Pancreas (tissue), 10 donors: ENCODE measurements around the gene GRIN2A. TPM values are rescaled to one million over a fixed set of nuclear protein-coding genes. Genes with fewer than 3 reads are reported as not detected.

Experiments
- ATAC-seq, 4 donors: fragments of 200-7000 bp; cut with Tn5 transposase; one replicate each; pipeline versions ENCODE4 v1.8.0 to v1.9.1; 2020; ENCODE audit warnings: mild to moderate bottlenecking in 4 of 4, moderate library complexity in 4 of 4
- DNase-seq, 6 donors: peaks; one replicate each; pipeline ENCODE4 v3.0.0-alpha.2; 2020
- FAIRE-seq: peaks from 2 replicates; lab custom pipeline; 2012; peaks lifted over from hg19 to GRCh38; lab: Jason Lieb, UNC
- H3K27ac ChIP-seq, 4 donors: fragments of 200-600 bp; sonication (generic); 1 replicate in 3 of 4; 2 replicates in 1 of 4; pipeline versions ENCODE4 v1.5.0 to v1.8.0; 2020
- H3K27me3 ChIP-seq, 4 donors: fragments of 200-600 bp; one replicate each; pipeline ENCODE4 v1.8.0; 2021
- H3K36me3 ChIP-seq, 3 donors: fragments of 200-600 bp; sonication (generic) in 1 of 3; one replicate each; pipeline versions ENCODE4 v1.5.0 to v1.8.0; 2020 to 2021
- H3K4me1 ChIP-seq, 3 donors: fragments of 200-600 bp; one replicate each; pipeline ENCODE4 v1.8.0; 2021
- H3K4me3 ChIP-seq, 4 donors: fragments of 200-600 bp; sonication (generic) in 2 of 4; one replicate each; pipeline versions ENCODE4 v1.5.0 to v1.8.0; 2020 to 2021
- H3K9me3 ChIP-seq, 4 donors: fragments of 200-600 bp; one replicate each; pipeline ENCODE4 v1.8.0; 2021
- WGBS, 2 donors: extraction: QIAGEN DNeasy Blood & Tissue Kit; methylation state at CpG; one replicate each; pipeline ENCODE4 v1.1.7; 2013; 5-methylcytosine and 5-hydroxymethylcytosine counted together
- intact Hi-C, 3 donors: fragments of 100-400 bp; cut with DNase I; formaldehyde crosslinking; loops; one replicate each; pipeline versions ENCODE4 v1.11.1 to v1.14.2; 2022
- polyA plus RNA-seq, 2 donors: library from polyadenylated mRNA; stranded (reverse); fragments of 200-250 nt; gene quantifications; one replicate each; pipeline ENCODE4 v1.2.3, GENCODE V29; 2013
- total RNA-seq, 6 donors: library from RNA; stranded (reverse); fragmentation: NEBNext Ultra II Directional in 4 of 6; extraction: Animal tissue kit (Norgen Biotek cat#: 25700) in 4 of 6; gene quantifications; one replicate each; pipeline versions ENCODE4 v1.2.1 to v1.2.4, GENCODE V29; 2021 to 2023
- TF ChIP-seq, protein P1 (sequence below), 4 donors: fragments of 200-600 bp; sonication (generic) in 3 of 4; IDR thresholded peaks; one replicate each; pipeline versions ENCODE4 v1.5.0 to v1.8.0; 2021; ENCODE audit warnings: antibody characterized with exemption in 4 of 4
- donor health status: healthy with polysubstance abuse.
- donor health status: DM: no; HTN: no; CAD: no; lungs with moderate emphysema.
- donor health status: DM: no; HTN: no; CAD: no.
- donor health status: control.
- donor health status: control.
- donor health status: Bipolar disorder and iron deficiency.
- donor health status: DM: yes; HTN: yes; CAD: no.
- donor health status: DM: no; HTN: no; CAD: no.
- donor health status: DM: no; HTN: no; CAD: no.
- donor health status: DM: yes; HTN: yes; CAD: no.

GRIN2A gene
- total and polyA plus RNA-seq, 8 donors: 0.09 to 2.2 (median 0.32) TPM

DNA sequence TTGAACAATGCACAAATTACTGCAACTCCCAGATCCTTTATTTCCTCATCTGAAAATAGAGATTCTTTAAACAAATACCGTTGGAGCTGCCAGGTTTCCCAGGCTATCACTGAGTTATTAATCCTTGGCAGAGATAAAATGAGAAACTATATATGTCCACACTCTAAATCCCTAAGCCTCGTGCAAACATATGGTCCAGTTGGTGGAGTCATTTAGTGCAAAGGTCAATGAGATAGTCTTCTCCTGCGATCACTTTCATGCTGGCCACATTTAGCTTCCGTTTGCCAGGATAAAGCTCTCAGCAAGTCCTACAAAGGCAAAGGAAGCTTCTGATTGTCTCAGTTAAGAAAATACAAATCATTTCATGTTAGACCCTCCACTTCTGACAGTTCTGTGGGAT lies 11.0 kb downstream of the GRIN2A start:
- no peaks in the 10 kb centered on the region for H3K4me1 ChIP-seq
- H3K4me3 ChIP-seq: no peak overlapping the region
- H3K27me3 ChIP-seq: no peaks in the 10 kb centered on the region
- no peaks in the 10 kb centered on the region for H3K9me3 ChIP-seq
- ATAC-seq (no peak), FAIRE-seq (no peak), DNase-seq (no peak)
- WGBS, 2 donors: 10 to 28% methylated on average over 4 of the region's 4 CpGs
- TF ChIP-seq, protein P1, sequence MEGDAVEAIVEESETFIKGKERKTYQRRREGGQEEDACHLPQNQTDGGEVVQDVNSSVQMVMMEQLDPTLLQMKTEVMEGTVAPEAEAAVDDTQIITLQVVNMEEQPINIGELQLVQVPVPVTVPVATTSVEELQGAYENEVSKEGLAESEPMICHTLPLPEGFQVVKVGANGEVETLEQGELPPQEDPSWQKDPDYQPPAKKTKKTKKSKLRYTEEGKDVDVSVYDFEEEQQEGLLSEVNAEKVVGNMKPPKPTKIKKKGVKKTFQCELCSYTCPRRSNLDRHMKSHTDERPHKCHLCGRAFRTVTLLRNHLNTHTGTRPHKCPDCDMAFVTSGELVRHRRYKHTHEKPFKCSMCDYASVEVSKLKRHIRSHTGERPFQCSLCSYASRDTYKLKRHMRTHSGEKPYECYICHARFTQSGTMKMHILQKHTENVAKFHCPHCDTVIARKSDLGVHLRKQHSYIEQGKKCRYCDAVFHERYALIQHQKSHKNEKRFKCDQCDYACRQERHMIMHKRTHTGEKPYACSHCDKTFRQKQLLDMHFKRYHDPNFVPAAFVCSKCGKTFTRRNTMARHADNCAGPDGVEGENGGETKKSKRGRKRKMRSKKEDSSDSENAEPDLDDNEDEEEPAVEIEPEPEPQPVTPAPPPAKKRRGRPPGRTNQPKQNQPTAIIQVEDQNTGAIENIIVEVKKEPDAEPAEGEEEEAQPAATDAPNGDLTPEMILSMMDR (IDR thresholded peaks at IDR 0.05): no peak
- no peak overlapping the region for H3K27ac ChIP-seq
- intact Hi-C loops: no loop called here
- H3K36me3 ChIP-seq: no peaks in the 10 kb centered on the region

DNA sequence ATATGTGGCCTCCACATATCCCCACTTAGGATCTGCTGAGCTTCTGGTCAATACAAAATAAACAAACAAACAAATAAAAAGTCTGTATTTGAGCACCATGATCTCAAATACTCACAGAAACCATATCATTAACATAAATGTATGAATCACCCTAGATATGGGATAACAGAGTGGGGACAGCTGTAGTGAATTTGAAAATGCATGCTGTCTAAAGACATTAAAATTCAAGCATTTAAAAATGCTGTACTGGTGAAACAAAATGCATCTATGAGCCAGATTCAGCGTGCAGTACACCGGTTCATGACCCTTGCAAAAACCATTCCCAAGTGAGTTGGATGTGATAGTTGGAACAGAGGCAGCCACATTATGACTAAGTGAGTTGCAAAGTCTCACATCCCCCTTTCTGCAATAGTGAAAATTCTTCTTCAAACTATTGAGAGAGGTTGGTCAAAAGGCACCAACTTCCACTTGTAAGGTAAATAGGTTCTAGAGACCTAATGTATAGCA lies 12.3 kb downstream of the GRIN2A start:
- FAIRE-seq: no peak
- 82 to 89% methylated on average over 2 of the region's 2 CpGs for WGBS, 2 donors
- no peak overlapping the region for H3K4me3 ChIP-seq
- intact Hi-C loops: no loop called here
- no peak overlapping the region for H3K27ac ChIP-seq
- TF ChIP-seq, protein P1 (IDR thresholded peaks at IDR 0.05): no peak
- no peaks in the 10 kb centered on the region for H3K27me3 ChIP-seq
- H3K36me3 ChIP-seq: no peaks in the 10 kb centered on the region
- no peak for DNase-seq
- H3K9me3 ChIP-seq: no peaks in the 10 kb centered on the region
- no peak for ATAC-seq
- H3K4me1 ChIP-seq: no peaks in the 10 kb centered on the region

DNA sequence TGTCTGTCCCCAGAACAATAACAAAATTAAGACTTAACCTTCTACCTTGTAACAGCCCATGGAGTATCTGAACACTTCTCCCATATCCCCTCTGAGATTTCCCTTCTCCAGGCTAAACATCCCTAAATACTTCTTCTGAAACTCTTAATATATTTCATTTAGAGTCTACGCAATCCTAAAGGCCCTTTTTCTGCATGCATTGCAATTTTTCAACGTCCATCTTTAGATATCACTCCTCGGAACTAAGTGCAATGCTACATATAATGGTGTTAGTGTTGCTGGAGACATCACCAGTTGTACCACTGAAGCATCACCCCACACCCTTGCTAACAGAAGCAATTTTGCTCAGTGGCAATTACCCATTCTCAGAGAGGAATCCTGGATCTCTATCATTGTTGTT lies 13.2 kb downstream of the GRIN2A start:
- intact Hi-C loops: no loop called here
- WGBS, 2 donors: 79 to 88% methylated on average over 3 of the region's 3 CpGs
- Histone ChIP-seq H3K27me3 (no peaks in the 10 kb centered on the region), H3K9me3 (no peaks in the 10 kb centered on the region), H3K36me3 (no peaks in the 10 kb centered on the region), H3K27ac (no peak overlapping the region), H3K4me1 (no peaks in the 10 kb centered on the region), H3K4me3 (no peak overlapping the region)
- DNase-seq: no peak
- no peak for ATAC-seq
- FAIRE-seq: no peak
- TF ChIP-seq, protein P1 (IDR thresholded peaks at IDR 0.05): no peak

DNA sequence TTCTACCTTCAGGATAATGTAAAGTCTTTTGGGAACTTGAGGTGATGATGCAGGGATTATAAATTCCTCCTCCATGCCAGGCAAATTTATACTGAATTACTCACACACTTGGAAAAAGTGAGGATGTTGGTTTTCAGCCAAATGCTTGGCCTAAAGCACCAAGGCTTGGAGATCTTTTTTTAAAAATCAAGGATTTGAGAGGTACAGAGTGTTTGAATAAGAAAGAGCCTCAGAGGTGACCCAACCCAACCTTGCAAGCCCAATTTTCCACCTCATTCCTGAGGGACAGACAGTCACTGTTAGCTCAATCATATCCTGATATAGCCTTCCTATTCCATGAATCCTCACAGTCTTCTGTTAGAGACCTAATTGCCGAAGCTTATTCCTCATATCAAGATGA lies 14.0 kb downstream of the GRIN2A start:
- Histone ChIP-seq H3K27ac (no peak overlapping the region), H3K9me3 (no peaks in the 10 kb centered on the region), H3K27me3 (no peaks in the 10 kb centered on the region), H3K4me3 (no peak overlapping the region), H3K4me1 (no peaks in the 10 kb centered on the region), H3K36me3 (no peaks in the 10 kb centered on the region)
- FAIRE-seq: no peak
- DNase-seq: no peak
- WGBS, 2 donors: 58 to 73% methylated on average over 1 of the region's 1 CpG
- intact Hi-C loops: no loop called here
- ATAC-seq: no peak
- TF ChIP-seq, protein P1 (IDR thresholded peaks at IDR 0.05): no peak

DNA sequence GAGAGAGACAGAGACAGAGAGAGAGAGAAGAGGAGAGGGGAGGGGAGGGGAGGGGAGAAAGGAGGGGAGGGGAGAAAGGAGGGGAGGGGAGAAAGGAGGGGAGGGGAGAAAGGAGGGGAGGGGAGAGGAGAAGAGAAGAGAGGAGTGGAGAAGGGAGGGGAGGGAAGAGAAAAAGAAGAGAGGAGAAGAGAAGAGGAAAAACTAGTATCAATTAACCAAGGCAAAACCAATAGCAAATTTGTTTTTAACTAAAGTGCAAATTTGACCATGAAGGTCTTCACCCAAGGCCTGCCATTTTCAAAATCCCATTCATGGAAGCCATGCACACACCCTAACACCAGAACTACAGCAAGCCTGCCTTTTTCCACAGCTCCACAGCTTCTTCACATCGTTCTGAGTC lies 16.6 kb downstream of the GRIN2A start:
- TF ChIP-seq, protein P1 (IDR thresholded peaks at IDR 0.05): no peak
- no peaks in the 10 kb centered on the region for H3K27me3 ChIP-seq
- no peaks in the 10 kb centered on the region for H3K36me3 ChIP-seq
- H3K9me3 ChIP-seq: no peaks in the 10 kb centered on the region
- intact Hi-C loops: no loop called here
- no peak for FAIRE-seq
- DNase-seq: no peak
- no peak for ATAC-seq
- H3K27ac ChIP-seq: no peak overlapping the region
- no peaks in the 10 kb centered on the region for H3K4me1 ChIP-seq
- 50 to 59% methylated on average over 1 of the region's 1 CpG for WGBS, 2 donors
- no peak overlapping the region for H3K4me3 ChIP-seq
